ENCODE data around the gene COMMD9. TPM values are rescaled to one million over a fixed set of nuclear protein-coding genes. Genes with fewer than 3 reads are reported as not detected.

COMMD9 gene
- total RNA-seq, 2 experiments from 2014 or later = 33.6 to 34.6 TPM

DNA sequence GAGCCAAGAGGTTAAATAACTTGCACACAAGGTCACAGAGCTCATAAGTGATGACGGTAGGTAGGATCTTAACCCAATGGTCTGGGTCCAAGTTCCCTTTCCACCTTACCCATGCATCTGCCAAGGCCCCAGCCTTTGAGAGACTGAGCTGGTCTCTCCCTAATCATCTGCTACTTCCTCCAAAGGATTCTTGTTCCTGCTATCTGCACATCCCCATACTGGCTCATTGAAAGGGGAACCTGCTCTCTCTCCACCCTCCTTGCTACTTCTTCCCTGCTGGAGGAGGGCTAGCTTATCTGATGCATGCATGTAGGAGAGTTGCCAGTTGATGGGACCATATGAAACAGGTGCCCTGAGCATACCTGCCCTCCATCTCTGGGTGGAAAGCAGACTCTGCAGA is 47.7 kb downstream of the COMMD9 start:
- no peaks in the 10 kb centered on the region for H3K36me3 Mint-ChIP-seq (ENCODE audit: low read depth)
- DNase-seq = no peak
- Histone ChIP-seq H3K27ac (ENCODE audit: low read depth in 1 of 2, low read length in 2 of 2) (no peak overlapping the region), H3K4me3 (ENCODE audit: low read length) (no peak overlapping the region), H3K36me3 (ENCODE audit: insufficient read depth, low read length) (no peaks in the 10 kb centered on the region), H3K4me1 (ENCODE audit: insufficient read depth, low read length) (no peaks in the 10 kb centered on the region), H3K27me3 (ENCODE audit: control insufficient read depth in 1 of 2, insufficient read depth in 2 of 2, low read length in 2 of 2) (peaks cover 6 to 19% of the 10 kb centered on the region in 2 experiments), H3K9me3 (ENCODE audit: control insufficient read depth in 1 of 2, insufficient read depth in 1 of 2, low read length in 2 of 2) (no peaks in the 10 kb centered on the region)
- H3K27me3 Mint-ChIP-seq = peaks cover 63% of the 10 kb centered on the region
- H3K4me1 Mint-ChIP-seq (ENCODE audit: low read depth) = no peaks in the 10 kb centered on the region
- H3K9me3 Mint-ChIP-seq = no peaks in the 10 kb centered on the region
- intact Hi-C loops (cut with DNase I, micrococcal nuclease) = no loop called here
- CTCF ChIA-PET = no interaction called here
- no peak for ATAC-seq (ENCODE audit: poor library complexity)
- no peak overlapping the region for H3K4me3 Mint-ChIP-seq
- POLR2A ChIA-PET = no interaction called here
- TF ChIP-seq, protein P1, sequence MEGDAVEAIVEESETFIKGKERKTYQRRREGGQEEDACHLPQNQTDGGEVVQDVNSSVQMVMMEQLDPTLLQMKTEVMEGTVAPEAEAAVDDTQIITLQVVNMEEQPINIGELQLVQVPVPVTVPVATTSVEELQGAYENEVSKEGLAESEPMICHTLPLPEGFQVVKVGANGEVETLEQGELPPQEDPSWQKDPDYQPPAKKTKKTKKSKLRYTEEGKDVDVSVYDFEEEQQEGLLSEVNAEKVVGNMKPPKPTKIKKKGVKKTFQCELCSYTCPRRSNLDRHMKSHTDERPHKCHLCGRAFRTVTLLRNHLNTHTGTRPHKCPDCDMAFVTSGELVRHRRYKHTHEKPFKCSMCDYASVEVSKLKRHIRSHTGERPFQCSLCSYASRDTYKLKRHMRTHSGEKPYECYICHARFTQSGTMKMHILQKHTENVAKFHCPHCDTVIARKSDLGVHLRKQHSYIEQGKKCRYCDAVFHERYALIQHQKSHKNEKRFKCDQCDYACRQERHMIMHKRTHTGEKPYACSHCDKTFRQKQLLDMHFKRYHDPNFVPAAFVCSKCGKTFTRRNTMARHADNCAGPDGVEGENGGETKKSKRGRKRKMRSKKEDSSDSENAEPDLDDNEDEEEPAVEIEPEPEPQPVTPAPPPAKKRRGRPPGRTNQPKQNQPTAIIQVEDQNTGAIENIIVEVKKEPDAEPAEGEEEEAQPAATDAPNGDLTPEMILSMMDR (IDR thresholded peaks at IDR 0.05) = no peak
- H3K27ac Mint-ChIP-seq = no peak overlapping the region

DNA sequence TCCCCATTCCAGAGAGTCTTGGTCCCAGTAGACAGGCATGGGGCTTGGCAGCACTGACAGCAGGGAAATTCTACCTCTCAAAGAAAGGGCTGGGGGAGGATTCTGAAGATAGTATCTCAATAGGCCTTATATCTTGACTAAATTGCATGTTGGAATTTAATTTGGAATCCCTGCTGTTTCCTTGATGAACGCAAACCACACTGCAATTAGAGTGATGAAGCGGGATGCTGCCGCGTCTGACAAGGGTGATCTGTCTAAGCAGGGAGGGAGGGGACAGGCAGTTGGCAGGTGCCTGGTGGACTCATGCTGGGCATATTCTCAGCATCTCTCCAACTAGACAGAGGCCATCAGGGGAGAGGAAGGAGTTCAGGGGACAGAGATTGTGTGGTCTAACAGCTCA is 48.4 kb downstream of the COMMD9 start:
- Mint-ChIP-seq H3K4me3 (no peak overlapping the region), H3K27me3 (peaks cover 60% of the 10 kb centered on the region), H3K27ac (no peak overlapping the region), H3K36me3 (ENCODE audit: low read depth) (no peaks in the 10 kb centered on the region), H3K9me3 (no peaks in the 10 kb centered on the region), H3K4me1 (ENCODE audit: low read depth) (no peaks in the 10 kb centered on the region)
- intact Hi-C loops (cut with DNase I, micrococcal nuclease) = no loop called here
- Histone ChIP-seq H3K4me3 (ENCODE audit: low read length) (no peak overlapping the region), H3K36me3 (ENCODE audit: insufficient read depth, low read length) (no peaks in the 10 kb centered on the region), H3K27me3 (ENCODE audit: control insufficient read depth in 1 of 2, insufficient read depth in 2 of 2, low read length in 2 of 2) (peaks cover 6 to 19% of the 10 kb centered on the region in 2 experiments), H3K9me3 (ENCODE audit: control insufficient read depth in 1 of 2, insufficient read depth in 1 of 2, low read length in 2 of 2) (no peaks in the 10 kb centered on the region), H3K27ac (ENCODE audit: low read depth in 1 of 2, low read length in 2 of 2) (no peak overlapping the region), H3K4me1 (ENCODE audit: insufficient read depth, low read length) (no peaks in the 10 kb centered on the region)
- DNase-seq = no peak
- ChIA-PET POLR2A (no interaction called here), CTCF (no interaction called here)
- TF ChIP-seq, protein P1 (IDR thresholded peaks at IDR 0.05) = no peak
- no peak for ATAC-seq (ENCODE audit: poor library complexity)

DNA sequence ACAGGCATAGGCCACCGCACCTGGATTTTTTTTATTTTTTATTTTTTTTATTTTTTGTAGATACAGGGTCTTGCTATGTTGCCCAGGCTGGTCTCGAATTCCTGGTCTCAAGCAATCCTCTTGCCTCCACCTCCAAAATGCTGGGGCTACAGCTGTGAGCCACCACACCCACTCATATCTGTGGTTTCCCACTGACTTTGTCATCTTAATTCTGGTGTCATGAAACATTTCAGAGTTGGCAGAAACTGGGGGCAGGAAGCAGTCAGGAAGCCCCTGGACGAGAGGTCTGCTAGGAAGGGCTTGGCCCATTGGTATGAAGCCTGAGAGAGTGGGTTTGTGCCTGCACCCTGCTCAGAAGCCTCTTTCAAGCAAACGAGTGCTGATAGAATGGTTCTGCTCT is 49.1 kb downstream of the COMMD9 start:
- no peak overlapping the region for H3K27ac ChIP-seq (ENCODE audit: low read depth in 1 of 2, low read length in 2 of 2)
- peaks cover 61% of the 10 kb centered on the region for H3K27me3 Mint-ChIP-seq
- ATAC-seq (ENCODE audit: poor library complexity) = no peak
- TF ChIP-seq, protein P1 (IDR thresholded peaks at IDR 0.05) = no peak
- H3K4me1 ChIP-seq (ENCODE audit: insufficient read depth, low read length) = no peaks in the 10 kb centered on the region
- no peak overlapping the region for H3K4me3 Mint-ChIP-seq
- H3K9me3 ChIP-seq (ENCODE audit: control insufficient read depth in 1 of 2, insufficient read depth in 1 of 2, low read length in 2 of 2) = no peaks in the 10 kb centered on the region
- H3K4me1 Mint-ChIP-seq (ENCODE audit: low read depth) = no peaks in the 10 kb centered on the region
- POLR2A ChIA-PET = no interaction called here
- no peaks in the 10 kb centered on the region for H3K36me3 Mint-ChIP-seq (ENCODE audit: low read depth)
- no peak overlapping the region for H3K4me3 ChIP-seq (ENCODE audit: low read length)
- H3K36me3 ChIP-seq (ENCODE audit: insufficient read depth, low read length) = no peaks in the 10 kb centered on the region
- intact Hi-C loops (cut with DNase I, micrococcal nuclease) = no loop called here
- no peaks in the 10 kb centered on the region for H3K9me3 Mint-ChIP-seq
- CTCF ChIA-PET = no interaction called here
- no peak overlapping the region for H3K27ac Mint-ChIP-seq
- H3K27me3 ChIP-seq (ENCODE audit: control insufficient read depth in 1 of 2, insufficient read depth in 2 of 2, low read length in 2 of 2) = peaks cover 6 to 13% of the 10 kb centered on the region in 2 experiments
- no peak for DNase-seq
